Hepatocyte (in vitro differentiated cells): ENCODE results near the gene DNAJB1.

Experiments used
- CTCF ChIP-seq: fragments of 200-600 bp; sonication (generic); IDR thresholded peaks from 2 replicates; pipeline ENCODE4 v1.5.1; 2016; ENCODE audit warnings: antibody characterized with exemption, mild to moderate bottlenecking; ENCODE audit not compliant: poor library complexity
- EZH2 ChIP-seq: fragments of 200-600 bp; sonication (generic); IDR thresholded peaks from 2 replicates; pipeline ENCODE4 v1.6.1; 2016; ENCODE audit warnings: antibody characterized with exemption, mild to moderate bottlenecking, borderline replicate concordance

- TF ChIP-seq CTCF (no peak), EZH2 (no peak)
Observed at GRCh38 chr19:14473978-14474578, 44.1 kb downstream of the DNAJB1 start.
